HG02981 (cell line): ENCODE results near the gene SLC25A21.
"Not testable (repeated sequence)": the region's sequence is repeated elsewhere in the genome, so short reads cannot be mapped to it uniquely, and the experiment has no call there.

ENCODE experiments used
- ATAC-seq: cut with Tn5 transposase; IDR thresholded peaks from one replicate; pipeline ENCODE4 v1.9.1; 2021; ENCODE audit warnings: mild to moderate bottlenecking, moderate library complexity; ENCODE audit not compliant: unreplicated experiment

SLC25A21 gene

GRCh38 chr14:36900846-36901245 is 271.6 kb downstream of the SLC25A21 start:
- ATAC-seq: no peak

- not testable (repeated sequence) for ATAC-seq
Measured at GRCh38 chr14:36896300-36896699, 276.1 kb downstream of the SLC25A21 start.

- no peak for ATAC-seq
Measured at GRCh38 chr14:36884049-36884448, 288.4 kb downstream of the SLC25A21 start.

GRCh38 chr14:36880276-36880675 is 292.1 kb downstream of the SLC25A21 start:
- ATAC-seq: no peak

- ATAC-seq: no peak
Measured at GRCh38 chr14:36879558-36879957, 292.8 kb downstream of the SLC25A21 start.

GRCh38 chr14:36874396-36875138 is 297.8 kb downstream of the SLC25A21 start:
- no peak for ATAC-seq

- ATAC-seq: no peak
Measured at GRCh38 chr14:36870776-36871175, 301.6 kb downstream of the SLC25A21 start.

GRCh38 chr14:36869125-36869524 is 303.3 kb downstream of the SLC25A21 start:
- no peak for ATAC-seq

GRCh38 chr14:36866867-36867266 is 305.5 kb downstream of the SLC25A21 start:
- ATAC-seq: peak; percentile 82

- ATAC-seq: no peak
Measured at GRCh38 chr14:36863271-36863670, 309.1 kb downstream of the SLC25A21 start.

- ATAC-seq: not testable (repeated sequence)
Measured at GRCh38 chr14:36862237-36862636, 310.2 kb downstream of the SLC25A21 start.

GRCh38 chr14:36860831-36861230 is 311.6 kb downstream of the SLC25A21 start:
- no peak for ATAC-seq

- no peak for ATAC-seq
Measured at GRCh38 chr14:36859119-36859518, 313.3 kb downstream of the SLC25A21 start.

- ATAC-seq: no peak
Measured at GRCh38 chr14:36857842-36858445, 314.5 kb downstream of the SLC25A21 start.

- ATAC-seq: no peak
Measured at GRCh38 chr14:36857136-36857535, 315.3 kb downstream of the SLC25A21 start.

GRCh38 chr14:36856095-36856878 is 316.1 kb downstream of the SLC25A21 start:
- no peak for ATAC-seq

GRCh38 chr14:36855396-36855795 is 317.0 kb downstream of the SLC25A21 start:
- ATAC-seq: no peak

GRCh38 chr14:36852981-36853691 is 319.3 kb downstream of the SLC25A21 start:
- no peak for ATAC-seq

GRCh38 chr14:36848213-36848612 is 324.2 kb downstream of the SLC25A21 start:
- no peak for ATAC-seq

GRCh38 chr14:36847366-36847765 is 325.0 kb downstream of the SLC25A21 start:
- no peak for ATAC-seq

GRCh38 chr14:36845356-36846012 is 326.9 kb downstream of the SLC25A21 start:
- no peak for ATAC-seq
